ENCODE measurements around the gene EDDM13.
"Not testable (repeated sequence)": the region's sequence is repeated elsewhere in the genome, so short reads cannot be mapped to it uniquely, and the experiment has no call there.

EDDM13 gene

GRCh38 chr19:56295531-56296455, 23.2 kb downstream of the EDDM13 start:
- DNase-seq = peak; percentile 43

GRCh38 chr19:56297010-56297409, 24.5 kb downstream of the EDDM13 start:
- no peak for DNase-seq

DNA sequence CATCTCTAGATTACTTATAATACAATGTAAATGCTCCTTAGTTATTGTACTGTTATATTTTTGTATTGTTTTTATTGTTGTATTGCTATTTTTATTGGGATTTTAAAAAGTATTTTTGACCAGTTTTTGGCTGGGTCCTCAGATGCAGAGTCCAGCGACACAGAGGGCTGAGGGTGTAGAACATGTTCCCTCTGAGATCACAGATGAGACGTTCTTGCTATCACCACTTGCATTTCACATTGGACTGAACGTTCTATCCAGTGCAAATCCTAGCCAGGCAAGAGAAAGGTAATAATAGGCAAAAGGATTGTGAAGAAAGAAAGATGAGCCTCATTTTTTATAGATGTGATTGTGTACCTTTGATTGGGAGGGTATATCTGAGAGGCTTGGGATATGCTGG, 27.1 kb downstream of the EDDM13 start:
- no peak for DNase-seq

DNA sequence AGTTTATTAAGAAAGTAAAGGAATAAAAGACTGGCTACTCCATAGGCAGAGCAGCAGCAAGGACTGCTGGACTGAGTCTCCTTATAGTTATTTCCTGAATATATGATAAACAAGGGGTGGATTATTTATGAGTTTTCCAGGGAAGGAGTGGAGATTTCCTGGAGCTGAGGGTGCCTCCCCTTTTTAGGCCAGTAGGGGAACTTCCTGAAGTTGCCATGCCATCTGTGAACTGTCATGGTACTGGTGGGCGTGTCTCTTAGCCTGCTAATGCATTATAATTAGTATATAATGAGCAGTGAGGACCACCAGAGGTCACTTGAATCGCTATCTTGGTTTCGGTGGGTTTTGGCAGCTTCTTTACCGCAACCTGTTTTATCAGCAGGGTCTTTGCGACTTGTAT, 28.6 kb downstream of the EDDM13 start:
- DNase-seq = no peak

DNA sequence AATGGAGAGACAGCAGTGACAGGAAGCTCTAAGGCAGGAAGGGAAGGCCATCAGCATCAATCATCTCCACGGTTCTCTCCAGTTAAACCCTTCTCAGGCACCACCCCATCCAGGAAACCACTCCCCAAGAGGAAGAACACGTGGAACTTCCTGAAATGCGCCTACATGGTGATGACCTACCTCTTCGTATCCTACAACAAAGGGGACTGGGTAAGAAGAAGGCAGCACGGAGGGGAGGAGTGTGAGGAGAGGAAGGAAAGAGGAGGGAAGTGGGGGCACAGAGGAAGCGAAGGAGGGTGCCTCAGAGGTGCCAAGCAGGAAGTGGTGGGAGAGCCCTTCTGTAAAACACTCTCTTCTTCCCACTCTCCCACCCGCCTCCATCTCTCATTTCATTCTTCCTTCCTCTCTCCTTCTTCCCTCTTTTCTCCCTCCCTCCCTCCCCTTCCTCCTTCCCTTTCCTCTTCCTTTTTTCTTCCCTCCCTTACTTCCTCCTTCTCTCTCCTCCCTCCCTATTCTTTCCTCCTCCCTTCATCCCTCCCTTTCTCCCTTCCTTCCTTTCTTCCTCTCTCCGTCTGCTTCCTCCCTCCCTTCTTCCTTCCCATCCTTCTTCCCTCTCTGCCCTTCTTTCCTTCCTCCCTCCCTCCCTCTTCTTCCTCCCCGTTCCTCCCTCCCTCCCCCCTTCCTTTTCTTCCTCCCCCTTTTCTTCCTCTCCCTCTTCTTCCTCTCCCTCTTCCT, 29.5 kb downstream of the EDDM13 start:
- no peak for DNase-seq

DNA sequence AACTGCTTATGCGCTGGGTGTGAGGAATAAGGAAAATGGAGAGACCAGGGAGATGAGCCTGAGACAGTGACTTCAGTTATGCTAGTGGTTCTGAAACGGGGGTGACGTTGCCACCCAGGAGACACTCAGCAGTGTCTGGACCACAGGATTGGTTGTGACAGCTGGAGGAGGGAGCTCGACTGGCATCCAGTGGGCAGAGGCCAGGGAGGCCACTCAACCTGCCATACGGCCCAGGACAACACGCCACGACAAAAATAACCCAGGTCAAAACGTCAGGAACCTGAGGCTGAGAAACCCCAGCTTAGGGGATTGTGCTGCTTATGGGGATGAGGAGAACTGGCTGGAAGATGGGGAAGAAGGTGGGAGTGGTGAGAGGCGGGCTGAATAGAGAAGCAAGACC, 31.7 kb downstream of the EDDM13 start:
- peak; percentile 43 for DNase-seq

DNA sequence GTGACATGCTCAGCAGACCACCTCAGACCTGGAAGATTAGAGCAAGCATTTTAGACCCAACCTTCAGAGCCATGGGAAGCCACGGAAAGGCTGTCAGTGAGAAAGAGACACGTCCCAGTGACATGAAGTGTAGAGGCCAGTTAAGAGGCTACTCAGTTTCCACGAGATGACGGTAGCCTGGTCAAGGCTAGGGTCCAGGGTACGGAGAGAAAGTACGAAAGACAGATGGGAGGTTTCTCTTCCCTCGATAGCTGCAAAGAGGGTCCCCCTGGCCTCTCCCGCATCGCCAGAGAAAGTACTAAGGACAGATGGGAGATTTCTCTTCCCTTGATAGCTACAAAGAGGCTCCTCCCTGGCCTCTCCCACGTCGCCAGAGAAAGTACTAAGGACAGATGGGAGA, 33.5 kb downstream of the EDDM13 start:
- no peak for DNase-seq

DNA sequence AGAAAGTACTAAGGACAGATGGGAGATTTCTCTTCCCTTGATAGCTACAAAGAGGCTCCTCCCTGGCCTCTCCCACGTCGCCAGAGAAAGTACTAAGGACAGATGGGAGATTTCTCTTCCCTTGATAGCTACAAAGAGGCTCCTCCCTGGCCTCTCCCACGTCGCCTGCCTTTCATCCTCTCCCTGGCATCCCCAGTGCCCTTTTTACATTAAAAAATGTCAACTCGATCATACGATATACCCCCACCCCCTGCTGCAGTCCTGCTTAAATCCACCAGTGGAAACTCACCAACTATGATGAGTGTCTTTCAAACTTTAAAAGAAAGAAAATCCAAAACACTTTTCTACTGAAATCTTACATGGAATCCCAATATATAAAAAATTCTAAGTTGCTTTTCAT, 34.5 kb downstream of the EDDM13 start:
- DNase-seq = not testable (repeated sequence)

- no peak for DNase-seq
Observed at GRCh38 chr19:56308792-56309191, 36.2 kb downstream of the EDDM13 start.

DNA sequence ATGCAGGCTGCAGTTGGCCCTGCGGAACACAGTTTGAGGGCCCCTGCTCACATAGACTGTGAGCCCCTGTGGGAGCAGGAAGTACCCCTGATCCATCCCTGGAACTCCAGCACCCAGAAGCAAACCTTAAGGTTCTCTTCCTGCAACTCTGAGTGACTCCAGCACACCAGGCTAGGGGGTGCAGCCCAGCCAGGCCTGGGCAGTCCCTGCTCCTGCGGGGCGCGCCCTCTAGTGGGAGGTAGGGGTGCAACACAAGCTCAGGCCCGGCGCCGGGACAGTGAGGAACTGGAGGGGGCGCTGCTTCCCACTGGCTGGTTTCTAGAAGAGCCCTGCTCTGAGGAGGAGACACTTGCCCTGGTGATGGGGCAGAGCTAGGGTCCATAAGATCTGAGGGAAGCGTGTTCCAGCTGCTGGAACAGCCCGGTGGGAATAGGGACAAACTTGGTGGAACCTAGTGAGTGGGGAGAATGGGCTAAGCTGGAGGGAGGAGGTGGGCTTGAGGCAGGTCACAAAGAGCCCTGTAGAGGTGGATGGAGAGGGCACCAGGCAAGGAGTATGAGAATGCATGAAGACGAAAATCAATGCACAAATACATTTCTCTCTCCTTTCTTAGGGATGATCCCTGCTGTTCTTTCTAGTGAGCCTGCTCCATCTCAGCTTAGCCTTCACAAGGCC, 37.1 kb downstream of the EDDM13 start:
- DNase-seq = peak; percentile 79

DNA sequence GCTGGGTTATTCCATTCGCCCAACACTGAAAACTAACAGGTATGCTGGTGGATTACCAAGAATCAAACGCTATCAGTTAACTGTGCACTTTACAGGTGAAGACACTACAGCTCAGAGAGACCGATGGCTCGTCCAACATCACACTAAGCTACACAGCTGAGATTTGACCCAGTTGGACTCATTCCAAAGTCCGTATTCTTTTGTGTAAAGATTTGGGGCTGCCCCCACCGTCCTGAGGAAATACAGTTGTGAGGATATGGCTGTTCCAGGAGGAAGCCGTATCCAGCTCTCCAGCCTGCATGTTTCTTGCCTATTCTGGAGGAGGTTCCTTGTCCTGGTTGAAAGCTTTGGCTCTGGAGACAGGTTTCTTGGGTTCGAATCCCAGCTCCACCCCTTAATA, 37.9 kb downstream of the EDDM13 start:
- no peak for DNase-seq

DNA sequence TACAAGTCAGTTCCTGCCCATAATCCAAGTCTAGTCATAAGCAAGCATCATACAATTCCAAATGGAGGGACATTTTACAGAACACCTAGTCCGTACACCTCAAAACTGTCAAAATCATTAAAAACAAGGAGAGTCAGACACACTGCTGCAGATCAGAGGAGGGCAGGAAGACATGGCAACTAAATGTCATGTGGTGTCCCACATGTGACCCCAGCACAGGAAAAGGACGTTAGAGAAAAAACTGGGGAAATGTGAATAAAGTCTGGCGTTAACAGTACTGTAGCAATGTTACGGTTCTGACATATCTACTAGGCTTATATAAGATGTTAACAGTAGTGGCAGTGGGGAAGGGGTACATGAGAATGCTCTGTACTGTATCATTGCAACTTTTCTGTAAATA, 39.8 kb downstream of the EDDM13 start:
- DNase-seq = no peak

- DNase-seq = no peak
Observed at GRCh38 chr19:56312787-56313657, 40.5 kb downstream of the EDDM13 start.

GRCh38 chr19:56314018-56314380, 41.5 kb downstream of the EDDM13 start:
- DNase-seq = no peak

- peak; percentile 97 for DNase-seq
Observed at GRCh38 chr19:56314381-56315076, 42.0 kb downstream of the EDDM13 start, which contains the start of gene ZSCAN5A. Gene ZSCAN5A, minus strand, starts transcription at chr19:56314839. Its CDS starts 89,793 bp downstream, at chr19:56225046.

DNA sequence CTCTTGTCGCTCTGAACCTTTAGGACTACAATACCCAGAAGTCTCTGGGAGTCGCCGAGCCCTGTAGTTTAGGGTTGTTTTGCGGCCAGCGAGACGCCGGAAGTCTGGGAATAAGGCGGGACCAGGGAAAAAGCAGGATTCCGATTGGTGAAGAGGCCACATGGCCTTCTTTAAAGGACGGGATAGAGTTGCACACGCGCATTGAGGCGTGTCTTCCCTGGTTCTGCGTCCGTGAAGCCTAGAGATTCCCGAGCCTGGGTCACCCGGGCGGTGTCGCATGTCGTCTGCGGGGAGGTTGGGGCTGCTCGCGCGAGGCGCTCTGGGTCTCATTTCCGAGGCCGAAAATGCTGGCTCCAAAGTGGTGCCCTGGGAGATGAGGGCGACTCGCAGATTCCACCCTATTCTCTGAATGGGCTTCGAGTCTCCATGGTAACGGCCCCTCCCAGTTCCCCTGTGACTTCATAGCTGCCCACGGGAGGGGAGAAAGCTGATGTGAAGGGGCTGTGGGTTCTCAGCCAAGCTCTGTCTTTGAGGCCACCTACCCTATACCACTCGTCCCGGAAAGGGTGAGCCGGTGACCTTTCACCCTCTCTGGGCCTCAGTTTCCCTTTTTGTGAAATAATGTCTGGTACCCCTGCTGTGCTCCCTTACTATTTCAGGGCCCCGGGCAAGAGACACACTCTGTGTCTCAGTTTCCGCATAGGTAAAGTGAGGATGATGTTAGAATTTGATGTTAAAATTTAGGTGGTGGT, 42.7 kb downstream of the EDDM13 start:
- DNase-seq = peak; percentile 98

- no peak for DNase-seq
Observed at GRCh38 chr19:56316728-56317127, 44.2 kb downstream of the EDDM13 start.

GRCh38 chr19:56317749-56318148, 45.2 kb downstream of the EDDM13 start:
- DNase-seq = no peak

GRCh38 chr19:56319991-56320390, 47.4 kb downstream of the EDDM13 start:
- no peak for DNase-seq

GRCh38 chr19:56321254-56321988, 48.9 kb downstream of the EDDM13 start:
- no peak for DNase-seq
